HepG2 (cell line): ENCODE measurements around the gene GH2. TPM values are rescaled to one million over a fixed set of nuclear protein-coding genes. Genes with fewer than 3 reads are reported as not detected.

Source experiments
- ATAC-seq: fragments of 200-7000 bp; cut with Tn5 transposase; 3 replicates; pipeline ENCODE4 v1.9.1; 2020; ENCODE audit warnings: mild to moderate bottlenecking, moderate library complexity
- BruUV-seq: library from RNA; stranded (reverse); fragments of 400-500 nt; replicated peaks from 2 replicates; lab custom pipeline; 2021; lab: Mats Ljungman, UMichigan
- CTCF ChIA-PET: fragments of 300-600 bp; formaldehyde crosslinking; extraction: SDS; loops from one replicate; lab custom pipeline; 2021; ENCODE audit warnings: low total read pairs, inconsistent platforms, low intra/inter-chr PET ratio; lab: Yijun Ruan, JAX
- POLR2A ChIA-PET: fragments of 350-600 bp; sonication (Branson Sonifier 250); formaldehyde crosslinking; loops from one replicate; lab custom pipeline; 2020; ENCODE audit warnings: antibody characterized with exemption, inconsistent platforms; lab: Yijun Ruan, JAX
- DNase-seq: peaks from one replicate; pipeline ENCODE4 v3.0.0-alpha.2; 2015; ENCODE audit warnings: low spot score
- FAIRE-seq: peaks from 3 replicates; lab custom pipeline; 2011; peaks lifted over from hg19 to GRCh38; lab: Jason Lieb, UNC
- H2AFZ ChIP-seq: one replicate; pipeline ENCODE4 v1.6.1; 2011; ENCODE audit warnings: low read length, inconsistent platforms
- H3K27ac ChIP-seq: fragments of 300-600 bp; 3 replicates; pipeline ENCODE4 v1.8.0; 2011; ENCODE audit warnings: mixed run types, mild to moderate bottlenecking, mixed read lengths, low read length, inconsistent platforms; ENCODE audit not compliant: insufficient read depth; ENCODE audit errors: extremely low read length
- H3K27me3 ChIP-seq, 2 experiments: fragments of 200-600 bp in 1 of 2; 2 replicates in 1 of 2; 3 replicates in 1 of 2; pipeline versions ENCODE4 v1.6.0 to v1.8.0; 2011; ENCODE audit warnings: low read length in 2 of 2, mild to moderate bottlenecking in 2 of 2, moderate library complexity in 2 of 2, inconsistent platforms in 1 of 2; ENCODE audit not compliant: insufficient read depth in 2 of 2, control insufficient read depth in 1 of 2
- H3K36me3 ChIP-seq, 2 experiments: fragments of 200-600 bp in 1 of 2; replicated peaks in 1 of 2; 2 replicates in 1 of 2; 3 replicates in 1 of 2; pipeline versions ENCODE4 v1.5.1 to v1.8.0; 2011; ENCODE audit warnings: low read length in 2 of 2, inconsistent platforms in 1 of 2; ENCODE audit not compliant: insufficient read depth in 2 of 2, control insufficient read depth in 1 of 2
- H3K4me1 ChIP-seq: 2 replicates; pipeline ENCODE4 v1.5.1; 2012; ENCODE audit warnings: low read length, inconsistent platforms; ENCODE audit not compliant: insufficient read depth
- H3K4me2 ChIP-seq: 2 replicates; pipeline ENCODE4 v1.6.0; 2011; ENCODE audit warnings: low read depth, low read length, inconsistent platforms
- H3K4me3 ChIP-seq, 3 experiments: fragments of 200-600 bp in 1 of 3; sonication (generic), shearing (Covaris generic) in 1 of 3; replicated peaks in 1 of 3; 2 replicates each; pipeline ENCODE4 v1.5.1; 2011 to 2016; ENCODE audit warnings: low read length in 3 of 3, inconsistent platforms in 2 of 3, low read depth in 2 of 3, mild to moderate bottlenecking in 2 of 3, control low read depth in 1 of 3, mixed read lengths in 1 of 3; ENCODE audit not compliant: insufficient read depth in 1 of 3
- H3K79me2 ChIP-seq: one replicate; pipeline ENCODE4 v1.6.1; 2011; ENCODE audit warnings: low read length, inconsistent platforms; ENCODE audit not compliant: insufficient read depth
- H3K9ac ChIP-seq: 2 replicates; pipeline ENCODE4 v1.6.0; 2011; ENCODE audit warnings: mild to moderate bottlenecking, low read depth, low read length, inconsistent platforms; ENCODE audit not compliant: insufficient read depth
- H3K9me3 ChIP-seq: 2 replicates; pipeline ENCODE4 v1.5.1; 2012; ENCODE audit warnings: mild to moderate bottlenecking, low read length
- H4K20me1 ChIP-seq: 2 replicates; pipeline ENCODE4 v1.6.0; 2011; ENCODE audit warnings: inconsistent platforms, mild to moderate bottlenecking, low read length, moderate library complexity; ENCODE audit not compliant: insufficient read depth
- BHLHE40 ChIP-seq: IDR thresholded peaks from 2 replicates; pipeline ENCODE4 v1.6.1; 2011; ENCODE audit warnings: low read length, improper control_type of control experiment
- EED ChIP-seq: sonication (generic); formaldehyde crosslinking; IDR thresholded peaks from 2 replicates; pipeline ENCODE4 v1.5.0; 2020; ENCODE audit warnings: mild to moderate bottlenecking, missing genetic modification reagents
- GABPB1 ChIP-seq: IDR thresholded peaks from 2 replicates; pipeline ENCODE4 v1.6.1; 2016; ENCODE audit warnings: mild to moderate bottlenecking, missing genetic modification reagents, moderate library complexity, missing compliant biosample characterization
- KAT8 ChIP-seq: IDR thresholded peaks from 2 replicates; pipeline ENCODE4 v1.6.1; 2016; ENCODE audit warnings: missing genetic modification reagents, missing compliant biosample characterization
- KMT2B ChIP-seq: IDR thresholded peaks from 2 replicates; pipeline ENCODE4 v1.6.1; 2016; ENCODE audit warnings: missing genetic modification reagents, missing compliant biosample characterization
- MIER2 ChIP-seq: IDR thresholded peaks from 2 replicates; pipeline ENCODE4 v1.6.1; 2016; ENCODE audit warnings: missing biosample characterization, missing genetic modification reagents
- RARA ChIP-seq: IDR thresholded peaks from 2 replicates; pipeline ENCODE4 v1.6.1; 2016; ENCODE audit warnings: missing genetic modification reagents, missing compliant biosample characterization
- SNRNP70 ChIP-seq: fragments of 200-400 bp; formaldehyde crosslinking; IDR thresholded peaks from 2 replicates; pipeline ENCODE4 v1.6.1; 2017; ENCODE audit warnings: mild to moderate bottlenecking, low read depth, low read length, moderate library complexity
- ZNF263 ChIP-seq: sonication (generic); formaldehyde crosslinking; IDR thresholded peaks from 2 replicates; pipeline ENCODE4 v1.4.0; 2020; ENCODE audit warnings: missing genetic modification reagents
- ZNF275 ChIP-seq: sonication (generic); formaldehyde crosslinking; IDR thresholded peaks from 2 replicates; pipeline ENCODE4 v1.8.0; 2022; ENCODE audit warnings: missing genetic modification reagents, mild to moderate bottlenecking, inconsistent platforms, borderline replicate concordance
- ZNF687 ChIP-seq: sonication (generic); formaldehyde crosslinking; IDR thresholded peaks from 2 replicates; pipeline ENCODE4 v1.5.1; 2020; ENCODE audit warnings: mild to moderate bottlenecking, missing genetic modification reagents, moderate library complexity
- WGBS: methylation state at CpG from one replicate; pipeline ENCODE4 v1.1.6; 2017; ENCODE audit warnings: low lambda C conversion rate; 5-methylcytosine and 5-hydroxymethylcytosine counted together
- in situ Hi-C: cut with HindIII; loops from 2 replicates; pipeline ENCODE4 v1.10.0; 2017; ENCODE audit warnings: low pct_unique_long_range_greater_than_20kb; ENCODE audit not compliant: extremely low pct_ligation_motif_present
- intact Hi-C: fragments of 100-400 bp; cut with micrococcal nuclease; formaldehyde crosslinking; loops from one replicate; pipeline ENCODE4 v1.10.0; 2022; ENCODE audit not compliant: unreplicated experiment
- polyA plus RNA-seq, 8 experiments: library from polyadenylated mRNA; depleted of rRNA in 3 of 8; stranded (reverse) in 7 of 8; unstranded in 1 of 8; fragments of >200 nt; fragmentation: Illumina TruSeq in 4 of 8; extraction: Trizol in 4 of 8; gene quantifications; 2 replicates each; pipeline versions ENCODE4 v1.2.1 to v1.2.3, GENCODE V29; 2011 to 2016; ENCODE audit warnings: low read depth in 4 of 8, missing spikeins in 1 of 8, mixed read lengths in 1 of 8; ENCODE audit not compliant: insufficient read depth in 1 of 8
- total RNA-seq, 5 experiments: library from RNA; depleted of rRNA; stranded (reverse); fragments of >200 nt; fragmentation: Illumina TruSeq; extraction: Trizol; gene quantifications; 2 replicates each; pipeline ENCODE4 v1.2.3, GENCODE V29; 2016; ENCODE audit warnings: low read depth in 1 of 5
- TF ChIP-seq, protein P1 (sequence below): IDR thresholded peaks from 2 replicates; pipeline ENCODE4 v1.6.1; 2012; ENCODE audit warnings: inconsistent platforms

Gene GH2
- total and polyA plus RNA-seq, 2 of the 13 experiments (the other 11 are each of a cell fraction or from before 2014, with no cell fraction given) = not detected

- BruUV-seq = no TSS peak
- H3K4me3 ChIP-seq = no peak overlapping the region
- DNase-seq (no peak), ATAC-seq (no peak), FAIRE-seq (no peak)
- H3K9me3 ChIP-seq = no peaks in the 10 kb centered on the region
- CTCF ChIA-PET = no interaction called here
- no peak overlapping the region for H2AFZ ChIP-seq
- no peaks in the 10 kb centered on the region for H3K79me2 ChIP-seq
- no peak overlapping the region for H3K27ac ChIP-seq
- in situ Hi-C loops (loop anchor here (10.0 kb wide), 1 partner anchor 207 kb away; the partner anchor contains the start of gene ERN1), intact Hi-C loops (no loop called here)
- peaks cover 21% of the 10 kb centered on the region for H3K4me1 ChIP-seq
- no peaks in the 10 kb centered on the region; the same call in 1 of the 2 replicates for H4K20me1 ChIP-seq
- POLR2A ChIA-PET = no interaction called here
- no peak overlapping the region for H3K9ac ChIP-seq
- 50% methylated on average over 9 of the region's 10 CpGs for WGBS
- H3K4me2 ChIP-seq = no peak overlapping the region
- peaks cover 18 to 70% of the 10 kb centered on the region in 2 experiments for H3K27me3 ChIP-seq
- TF ChIP-seq EED (CRISPR knock-in tag) = 0 out of 2 replicates have a peak, but pooled peaks have one; percentile 25
- TF ChIP-seq KAT8 (CRISPR knock-in tag) = no peak
- TF ChIP-seq, all 625 proteins: peak for 1
- H3K36me3 ChIP-seq = no peaks in the 10 kb centered on the region
Measured at GRCh38 chr17:63928172-63928666, 46.5 kb upstream of the GH2 start.

- no TSS peak for BruUV-seq
- in situ Hi-C loops = loop anchor here (10.0 kb wide), 1 partner anchor 207 kb away; the partner anchor contains the start of gene ERN1
- TF ChIP-seq ZNF275 (CRISPR knock-in tag) (no peak), SNRNP70 (no peak), ZNF687 (CRISPR knock-in tag) (peak; percentile 29), BHLHE40 (peak; percentile 77), GABPB1 (CRISPR knock-in tag) (peak; percentile 53), KMT2B (CRISPR knock-in tag) (no peak), MIER2 (CRISPR knock-in tag) (no peak), ZNF263 (peak; percentile 92), RARA (CRISPR knock-in tag) (peak; percentile 14; the same call in 1 of the 2 replicates)
- TF ChIP-seq, protein P1, sequence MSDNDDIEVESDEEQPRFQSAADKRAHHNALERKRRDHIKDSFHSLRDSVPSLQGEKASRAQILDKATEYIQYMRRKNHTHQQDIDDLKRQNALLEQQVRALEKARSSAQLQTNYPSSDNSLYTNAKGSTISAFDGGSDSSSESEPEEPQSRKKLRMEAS = peak; percentile 42; the same call in 1 of the 2 replicates
Measured at GRCh38 chr17:63927464-63928171, 45.9 kb upstream of the GH2 start.

More at GRCh38 chr17:63927464-63928171, 45.9 kb upstream of the GH2 start:
- H3K4me1 ChIP-seq = peaks cover 21% of the 10 kb centered on the region
- DNase-seq (no peak), FAIRE-seq (no peak), ATAC-seq (no peak)
- H3K79me2 ChIP-seq = no peaks in the 10 kb centered on the region
- ChIA-PET POLR2A (no interaction called here), CTCF (no interaction called here)
- H3K4me3 ChIP-seq = no peak overlapping the region
- H3K27me3 ChIP-seq = peaks cover 18 to 64% of the 10 kb centered on the region in 2 experiments
- intact Hi-C loops = no loop called here
- H3K9ac ChIP-seq = no peak overlapping the region
- H3K9me3 ChIP-seq = no peaks in the 10 kb centered on the region
- H4K20me1 ChIP-seq = no peaks in the 10 kb centered on the region; the same call in 1 of the 2 replicates
- no peaks in the 10 kb centered on the region for H3K36me3 ChIP-seq
- H3K27ac ChIP-seq = no peak overlapping the region
- H3K4me2 ChIP-seq = no peak overlapping the region
- WGBS = 0% methylated on average over 7 of the region's 8 CpGs
- no peak overlapping the region for H2AFZ ChIP-seq
